Measurements from ENCODE around the gene RIIAD1. TPM values are rescaled to one million over a fixed set of nuclear protein-coding genes. Genes with fewer than 3 reads are reported as not detected.
"Not testable (repeated sequence)": the region's sequence is repeated elsewhere in the genome, so short reads cannot be mapped to it uniquely, and the experiment has no call there.

Gene RIIAD1
- total and polyA plus RNA-seq, 7 donors, result 0.34 to 5.2 (median 2.6) TPM; not detected in 2

DNA sequence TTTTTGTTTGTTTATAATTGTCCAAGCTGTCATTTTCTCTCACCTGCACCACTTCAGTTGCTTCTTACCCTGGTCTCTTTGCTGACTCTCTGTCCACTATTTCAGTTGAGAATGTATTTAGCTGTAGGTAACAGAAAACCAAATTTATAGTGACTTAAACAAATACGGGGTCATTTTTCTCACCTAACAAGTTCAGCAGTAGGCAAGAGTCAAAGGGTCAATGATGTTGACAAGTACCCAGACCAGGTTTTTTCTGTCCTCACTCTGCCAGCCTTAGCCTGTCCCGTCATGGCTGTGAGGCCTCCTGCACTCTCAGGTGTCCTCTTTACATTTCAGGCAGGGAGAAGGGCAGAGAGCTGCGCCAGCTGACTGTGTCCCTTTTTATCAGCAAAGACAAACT, 11.8 kb downstream of the RIIAD1 start:
- DNase-seq (no peak), ATAC-seq (no peak)
- intact Hi-C loops (cut with DNase I), result loop anchor here (5.0 to 10.0 kb wide), 4 partner anchors 41 to 291 kb away; partner anchors contain the start of genes C2CD4D (in 1 of the 2) and RORC (in 1 of the 2)
- Histone ChIP-seq H3K4me3 (no peak overlapping the region), H3K4me1 (no peaks in the 10 kb centered on the region), H3K36me3 (ENCODE audit: insufficient read depth in 1 of 2, low read depth in 1 of 2) (no peaks in the 10 kb centered on the region), H3K9me3 (no peaks in the 10 kb centered on the region), H3K27ac (no peak overlapping the region), H3K27me3 (ENCODE audit: insufficient read depth in 3 of 3, low read length in 2 of 3) (no peaks in the 10 kb centered on the region)
- 82 to 87% (median 84%) methylated on average over 3 of the region's 3 CpGs for WGBS, 3 donors
- TF ChIP-seq, protein P1, sequence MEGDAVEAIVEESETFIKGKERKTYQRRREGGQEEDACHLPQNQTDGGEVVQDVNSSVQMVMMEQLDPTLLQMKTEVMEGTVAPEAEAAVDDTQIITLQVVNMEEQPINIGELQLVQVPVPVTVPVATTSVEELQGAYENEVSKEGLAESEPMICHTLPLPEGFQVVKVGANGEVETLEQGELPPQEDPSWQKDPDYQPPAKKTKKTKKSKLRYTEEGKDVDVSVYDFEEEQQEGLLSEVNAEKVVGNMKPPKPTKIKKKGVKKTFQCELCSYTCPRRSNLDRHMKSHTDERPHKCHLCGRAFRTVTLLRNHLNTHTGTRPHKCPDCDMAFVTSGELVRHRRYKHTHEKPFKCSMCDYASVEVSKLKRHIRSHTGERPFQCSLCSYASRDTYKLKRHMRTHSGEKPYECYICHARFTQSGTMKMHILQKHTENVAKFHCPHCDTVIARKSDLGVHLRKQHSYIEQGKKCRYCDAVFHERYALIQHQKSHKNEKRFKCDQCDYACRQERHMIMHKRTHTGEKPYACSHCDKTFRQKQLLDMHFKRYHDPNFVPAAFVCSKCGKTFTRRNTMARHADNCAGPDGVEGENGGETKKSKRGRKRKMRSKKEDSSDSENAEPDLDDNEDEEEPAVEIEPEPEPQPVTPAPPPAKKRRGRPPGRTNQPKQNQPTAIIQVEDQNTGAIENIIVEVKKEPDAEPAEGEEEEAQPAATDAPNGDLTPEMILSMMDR (IDR thresholded peaks at IDR 0.05), result no peak

DNA sequence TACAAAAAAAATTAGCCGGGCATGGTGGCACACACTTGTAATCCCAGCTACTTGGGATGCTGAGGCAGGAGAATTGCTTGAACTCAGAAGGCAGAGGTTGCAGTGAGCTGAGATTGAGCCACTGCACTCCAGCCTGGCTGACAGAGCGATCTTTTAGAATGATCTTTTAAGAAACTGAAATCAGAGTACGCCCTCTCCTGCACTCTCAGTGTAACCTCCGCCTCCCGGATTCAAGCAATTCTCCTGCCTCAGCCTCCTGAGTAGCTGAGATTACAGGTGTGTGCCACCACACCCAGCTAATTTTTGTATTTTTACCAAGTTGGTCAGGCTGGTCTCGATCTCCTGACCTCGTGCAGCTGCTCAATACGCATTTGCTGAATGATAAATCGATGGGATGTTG, 12.7 kb downstream of the RIIAD1 start:
- H3K27me3 ChIP-seq (ENCODE audit: insufficient read depth in 3 of 3, low read length in 2 of 3); H3K9me3 ChIP-seq; H3K36me3 ChIP-seq (ENCODE audit: insufficient read depth in 1 of 2, low read depth in 1 of 2); H3K27ac ChIP-seq; DNase-seq; ATAC-seq; H3K4me3 ChIP-seq; H3K4me1 ChIP-seq: not testable (repeated sequence)
- intact Hi-C loops (cut with DNase I), result loop anchor here (2.0 to 10.0 kb wide), 6 partner anchors 42 to 292 kb away; partner anchors contain the start of genes C2CD4D (in 1 of the 2) and RORC (in 1 of the 2)
- WGBS, 3 donors, result 90 to 95% (median 94%) methylated on average over 9 of the region's 9 CpGs

DNA sequence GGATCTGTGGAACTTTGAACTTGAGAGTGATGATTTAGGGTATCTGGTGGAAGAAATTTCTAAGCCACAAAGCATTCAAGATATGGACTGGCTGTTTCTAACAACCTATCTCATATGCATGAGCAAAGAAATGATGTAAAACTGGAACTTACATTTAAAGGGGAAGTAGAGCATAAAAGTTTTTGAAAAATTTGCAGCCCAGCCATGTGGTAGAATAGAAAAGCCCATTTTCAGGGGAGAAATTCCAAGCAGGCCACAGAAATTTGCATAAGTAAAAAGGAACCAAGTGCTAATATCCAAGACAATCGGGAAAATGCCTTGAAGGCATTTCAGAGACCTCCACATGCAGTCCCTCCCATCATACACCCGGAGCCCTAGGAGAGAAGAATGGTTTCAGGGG, 15.7 kb downstream of the RIIAD1 start:
- H3K4me3 ChIP-seq, result no peak overlapping the region
- peaks cover 5% of the 10 kb centered on the region for H3K4me1 ChIP-seq
- TF ChIP-seq, protein P1 (IDR thresholded peaks at IDR 0.05), result no peak
- ATAC-seq (no peak), DNase-seq (no peak)
- H3K27ac ChIP-seq, result no peak overlapping the region
- no peaks in the 10 kb centered on the region for H3K27me3 ChIP-seq (ENCODE audit: insufficient read depth in 3 of 3, low read length in 2 of 3)
- intact Hi-C loops (cut with DNase I), result loop anchor here (5.0 to 10.0 kb wide), 2 partner anchors 98 to 145 kb away; partner anchors contain the start of genes C2CD4D (in 1 of the 2) and RORC (in 1 of the 2)
- H3K36me3 ChIP-seq (ENCODE audit: insufficient read depth in 1 of 2, low read depth in 1 of 2), result no peaks in the 10 kb centered on the region
- no peaks in the 10 kb centered on the region for H3K9me3 ChIP-seq
- 77 to 81% (median 81%) methylated on average over 2 of the region's 2 CpGs for WGBS, 3 donors

DNA sequence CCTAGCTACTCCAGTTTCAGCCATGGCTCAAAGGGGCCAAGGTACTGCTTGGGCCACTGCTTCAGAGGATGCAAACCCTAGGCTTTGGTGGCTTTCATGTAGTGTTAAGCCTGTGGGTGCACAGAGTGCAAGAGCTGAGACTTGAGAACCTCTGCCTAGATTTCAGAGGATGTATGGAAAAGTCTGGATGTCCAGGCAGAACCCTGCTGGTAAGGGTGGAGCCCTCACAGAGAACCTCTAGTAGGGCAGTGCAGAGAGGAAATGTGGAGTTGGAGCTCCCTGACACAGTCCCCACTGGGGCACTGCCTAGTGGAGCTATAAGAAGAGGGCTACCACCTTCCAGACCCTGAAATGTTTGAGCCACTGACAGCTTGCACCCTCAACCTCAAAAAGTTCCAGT, 16.2 kb downstream of the RIIAD1 start:
- Histone ChIP-seq H3K36me3 (ENCODE audit: insufficient read depth in 1 of 2, low read depth in 1 of 2) (no peaks in the 10 kb centered on the region), H3K9me3 (no peaks in the 10 kb centered on the region), H3K4me3 (no peak overlapping the region), H3K27me3 (ENCODE audit: insufficient read depth in 3 of 3, low read length in 2 of 3) (no peaks in the 10 kb centered on the region), H3K4me1 (peaks cover 5% of the 10 kb centered on the region), H3K27ac (no peak overlapping the region)
- DNase-seq, result no peak
- no peak for ATAC-seq
- intact Hi-C loops (cut with DNase I), result loop anchor here (5.0 to 10.0 kb wide), 2 partner anchors 97 to 145 kb away; partner anchors contain the start of genes C2CD4D (in 1 of the 2) and RORC (in 1 of the 2)
- TF ChIP-seq, protein P1 (IDR thresholded peaks at IDR 0.05), result no peak

DNA sequence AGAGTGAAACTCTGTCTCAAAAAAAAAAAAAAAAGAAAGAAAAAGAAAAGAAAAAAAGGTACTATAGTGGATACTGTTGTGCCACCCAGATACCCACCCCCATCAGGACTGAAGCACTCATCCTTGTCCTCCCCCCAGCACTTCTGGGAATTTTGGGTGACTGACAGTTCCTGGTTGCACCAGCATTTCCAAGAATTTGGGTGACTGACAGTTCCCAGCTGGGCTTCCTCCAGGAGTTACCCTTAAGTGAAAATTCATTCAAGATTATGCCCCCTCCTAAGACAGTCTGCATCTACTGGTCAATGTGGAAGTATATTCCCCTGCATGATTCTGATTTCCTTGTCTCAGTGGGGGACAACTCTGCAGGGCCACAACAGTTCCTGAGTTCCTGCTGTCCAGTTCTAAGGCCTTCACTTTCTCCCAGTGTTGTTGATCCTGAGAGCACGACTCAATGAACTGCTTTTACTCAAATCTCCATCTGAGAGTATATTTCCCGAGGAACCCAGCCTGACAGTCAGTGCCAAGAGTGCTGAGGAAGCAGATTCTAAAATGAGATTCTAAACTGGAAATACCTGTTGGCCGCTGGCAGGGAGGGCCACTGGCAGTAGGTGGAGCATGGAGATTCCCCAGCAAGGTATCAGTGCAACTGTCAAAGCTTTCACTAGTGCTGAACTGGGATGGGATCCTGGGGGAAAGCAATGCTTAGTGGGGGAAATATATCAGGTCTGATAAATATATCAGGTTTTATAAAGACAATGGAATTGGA, 18.5 kb downstream of the RIIAD1 start:
- TF ChIP-seq, protein P1 (IDR thresholded peaks at IDR 0.05), result no peak
- 20 to 53% (median 30%) methylated on average over 3 of the region's 3 CpGs for WGBS, 3 donors
- Histone ChIP-seq H3K4me3 (no peak overlapping the region), H3K4me1 (peaks cover 5% of the 10 kb centered on the region), H3K27me3 (ENCODE audit: insufficient read depth in 3 of 3, low read length in 2 of 3) (no peaks in the 10 kb centered on the region), H3K9me3 (no peaks in the 10 kb centered on the region), H3K36me3 (ENCODE audit: insufficient read depth in 1 of 2, low read depth in 1 of 2) (no peaks in the 10 kb centered on the region), H3K27ac (no peak overlapping the region)
- DNase-seq (no peak), ATAC-seq (peak in 2 of 4 donors; percentile 23 to 69)
- intact Hi-C loops (cut with DNase I), result loop anchor here (5.0 to 10.0 kb wide), 2 partner anchors 95 to 147 kb away; partner anchors contain the start of genes C2CD4D (in 1 of the 2) and RORC (in 1 of the 2)

Data from psoas muscle (tissue), 8 donors.